Measurements from ENCODE around the gene NDUFB10.

DNA sequence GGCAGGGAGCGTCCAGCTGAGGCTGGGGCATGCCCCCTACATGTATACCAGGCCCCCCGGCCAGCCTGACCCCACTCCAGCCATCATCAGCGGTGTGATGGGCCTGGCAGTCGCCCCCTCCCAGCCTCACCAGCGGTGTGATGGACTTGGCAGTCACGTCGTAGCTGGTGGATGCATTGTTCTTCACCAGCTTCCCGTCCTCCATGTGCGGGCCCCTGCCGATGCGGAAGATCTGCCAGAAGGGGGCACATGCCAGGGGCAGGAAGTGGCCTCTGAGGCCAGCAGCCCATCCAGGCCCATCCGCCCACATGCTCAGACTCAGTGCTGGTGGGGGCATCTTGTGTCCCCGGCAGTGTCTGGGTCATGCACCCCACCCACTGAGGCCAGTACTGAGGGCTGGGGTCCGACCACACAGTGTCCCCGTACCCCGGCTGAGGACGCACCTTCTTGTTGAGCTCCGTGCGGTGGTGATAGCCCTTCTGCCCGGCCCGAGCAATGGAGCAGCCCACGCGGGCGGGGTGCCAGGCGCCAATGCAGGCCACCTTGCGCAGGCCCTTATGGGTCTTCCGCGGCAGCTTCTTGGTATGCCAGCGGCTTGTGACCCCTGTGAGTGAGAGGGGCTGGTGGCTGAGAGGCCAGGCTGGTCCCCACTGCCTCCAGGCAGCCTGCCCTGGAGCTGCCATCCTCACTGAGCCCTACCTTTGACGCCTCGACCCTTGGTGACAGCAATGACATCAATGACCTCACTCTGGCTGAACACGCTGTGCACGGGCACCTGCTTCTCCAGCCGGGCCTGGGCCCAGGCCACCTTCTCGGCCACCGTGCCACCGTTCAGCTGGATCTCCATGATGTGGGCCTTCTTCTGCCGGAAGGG is 12.6 kb upstream of the NDUFB10 start:
- TF ChIP-seq GATA2 (IDR thresholded peaks at IDR 0.05; ENCODE audit: low read depth, low read length) (no peak), GATA3 (IDR thresholded peaks at IDR 0.05; ENCODE audit: low read depth, low read length) (no peak)
